Measurements from ENCODE around the gene SLC29A1.

Gene SLC29A1

DNA sequence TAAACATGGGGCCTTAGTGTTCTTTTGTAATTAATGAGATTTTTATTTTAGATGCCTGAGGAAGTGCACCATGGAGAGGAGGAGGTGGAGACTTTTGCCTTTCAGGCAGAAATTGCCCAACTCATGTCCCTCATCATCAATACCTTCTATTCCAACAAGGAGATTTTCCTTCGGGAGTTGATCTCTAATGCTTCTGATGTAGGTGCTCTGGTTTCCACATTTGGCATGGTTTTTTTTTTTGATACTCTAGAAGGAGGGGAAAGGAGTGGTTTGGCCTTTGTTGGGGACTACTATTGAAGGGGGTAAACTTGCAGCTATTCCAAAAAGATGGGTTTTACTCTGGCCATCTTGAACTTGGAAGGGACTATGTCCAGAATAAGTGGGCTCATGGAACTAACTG is 25.2 kb downstream of the SLC29A1 start:
- TF ChIP-seq, protein P1, sequence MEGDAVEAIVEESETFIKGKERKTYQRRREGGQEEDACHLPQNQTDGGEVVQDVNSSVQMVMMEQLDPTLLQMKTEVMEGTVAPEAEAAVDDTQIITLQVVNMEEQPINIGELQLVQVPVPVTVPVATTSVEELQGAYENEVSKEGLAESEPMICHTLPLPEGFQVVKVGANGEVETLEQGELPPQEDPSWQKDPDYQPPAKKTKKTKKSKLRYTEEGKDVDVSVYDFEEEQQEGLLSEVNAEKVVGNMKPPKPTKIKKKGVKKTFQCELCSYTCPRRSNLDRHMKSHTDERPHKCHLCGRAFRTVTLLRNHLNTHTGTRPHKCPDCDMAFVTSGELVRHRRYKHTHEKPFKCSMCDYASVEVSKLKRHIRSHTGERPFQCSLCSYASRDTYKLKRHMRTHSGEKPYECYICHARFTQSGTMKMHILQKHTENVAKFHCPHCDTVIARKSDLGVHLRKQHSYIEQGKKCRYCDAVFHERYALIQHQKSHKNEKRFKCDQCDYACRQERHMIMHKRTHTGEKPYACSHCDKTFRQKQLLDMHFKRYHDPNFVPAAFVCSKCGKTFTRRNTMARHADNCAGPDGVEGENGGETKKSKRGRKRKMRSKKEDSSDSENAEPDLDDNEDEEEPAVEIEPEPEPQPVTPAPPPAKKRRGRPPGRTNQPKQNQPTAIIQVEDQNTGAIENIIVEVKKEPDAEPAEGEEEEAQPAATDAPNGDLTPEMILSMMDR (conservative IDR thresholded peaks at IDR 0.05; ENCODE audit: low read depth) = no peak
- no peak for DNase-seq (ENCODE audit: low spot score)
- POLR2A ChIA-PET (ENCODE audit: low non-redundant PET) = no interaction called here
- CTCF ChIA-PET = interaction anchor here (0.7 to 1.0 kb wide), 2 partner anchors 7 to 9 kb away, joined by 3 read pairs; partner anchors contain the start of gene SLC35B2
- H3K27ac ChIP-seq = peak overlapping the region; percentile 64

DNA sequence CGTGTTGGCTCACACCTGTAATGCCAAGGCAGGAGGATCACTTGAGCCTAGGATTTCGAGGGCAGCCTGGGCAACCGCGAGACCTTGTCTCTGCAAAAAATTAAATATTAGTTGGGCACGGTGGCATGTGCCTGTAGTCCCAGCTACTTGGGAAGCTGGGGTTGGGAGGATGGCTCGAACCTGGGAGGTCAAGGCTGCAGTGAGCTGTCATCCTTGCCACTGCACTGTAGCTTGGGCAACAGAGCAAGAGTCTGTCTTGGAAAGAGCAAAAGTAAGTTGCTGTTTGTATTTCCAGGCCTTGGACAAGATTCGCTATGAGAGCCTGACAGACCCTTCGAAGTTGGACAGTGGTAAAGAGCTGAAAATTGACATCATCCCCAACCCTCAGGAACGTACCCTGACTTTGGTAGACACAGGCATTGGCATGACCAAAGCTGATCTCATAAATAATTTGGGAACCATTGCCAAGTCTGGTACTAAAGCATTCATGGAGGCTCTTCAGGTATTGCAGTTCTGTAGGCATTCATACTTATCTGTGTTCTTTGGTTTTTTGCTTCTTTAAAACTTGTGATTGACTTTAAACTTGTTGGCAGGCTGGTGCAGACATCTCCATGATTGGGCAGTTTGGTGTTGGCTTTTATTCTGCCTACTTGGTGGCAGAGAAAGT is 25.8 kb downstream of the SLC29A1 start:
- CTCF ChIA-PET = interaction anchor here (1.0 kb wide), 1 partner anchor 8 kb away, joined by 3 read pairs; the partner anchor contains the start of gene SLC35B2
- POLR2A ChIA-PET (ENCODE audit: low non-redundant PET) = no interaction called here
- TF ChIP-seq, protein P1 (conservative IDR thresholded peaks at IDR 0.05; ENCODE audit: low read depth) = no peak
- H3K27ac ChIP-seq = peak overlapping the region; percentile 64
- DNase-seq (ENCODE audit: low spot score) = no peak

DNA sequence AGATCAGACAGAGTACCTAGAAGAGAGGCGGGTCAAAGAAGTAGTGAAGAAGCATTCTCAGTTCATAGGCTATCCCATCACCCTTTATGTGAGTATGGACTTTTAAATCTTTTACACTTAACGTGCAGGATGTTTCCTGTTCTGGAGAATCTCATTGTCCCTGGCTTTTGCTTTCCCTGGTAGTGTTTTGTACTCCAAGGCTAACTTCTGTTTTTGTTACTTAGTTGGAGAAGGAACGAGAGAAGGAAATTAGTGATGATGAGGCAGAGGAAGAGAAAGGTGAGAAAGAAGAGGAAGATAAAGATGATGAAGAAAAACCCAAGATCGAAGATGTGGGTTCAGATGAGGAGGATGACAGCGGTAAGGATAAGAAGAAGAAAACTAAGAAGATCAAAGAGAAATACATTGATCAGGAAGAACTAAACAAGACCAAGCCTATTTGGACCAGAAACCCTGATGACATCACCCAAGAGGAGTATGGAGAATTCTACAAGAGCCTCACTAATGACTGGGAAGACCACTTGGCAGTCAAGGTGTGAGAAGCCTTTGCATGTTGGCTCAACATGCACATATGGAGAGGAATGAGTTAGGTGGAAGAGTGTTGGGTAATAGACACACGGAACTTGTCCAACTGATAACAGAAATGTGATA is 26.8 kb downstream of the SLC29A1 start:
- TF ChIP-seq, protein P1 (conservative IDR thresholded peaks at IDR 0.05; ENCODE audit: low read depth) = no peak
- CTCF ChIA-PET = no interaction called here
- POLR2A ChIA-PET (ENCODE audit: low non-redundant PET) = no interaction called here
- H3K27ac ChIP-seq = no peak overlapping the region
- DNase-seq (ENCODE audit: low spot score) = no peak

DNA sequence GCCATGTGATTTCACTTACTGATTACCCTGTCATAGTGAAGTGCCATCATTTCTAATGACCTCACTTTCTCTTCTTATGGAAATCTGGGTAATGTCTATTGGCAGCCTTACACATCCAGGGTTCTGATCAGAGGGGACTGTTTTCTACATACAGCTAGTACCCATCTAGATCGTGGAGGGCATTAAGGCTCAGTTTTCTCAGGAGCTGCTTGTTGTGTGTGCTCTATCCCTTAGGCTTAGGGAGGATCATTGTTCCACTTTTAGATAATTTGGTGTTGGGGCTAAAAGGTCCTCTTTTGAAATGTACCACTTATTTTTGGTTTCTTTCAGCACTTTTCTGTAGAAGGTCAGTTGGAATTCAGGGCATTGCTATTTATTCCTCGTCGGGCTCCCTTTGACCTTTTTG is 27.3 kb downstream of the SLC29A1 start:
- TF ChIP-seq, protein P1 (conservative IDR thresholded peaks at IDR 0.05; ENCODE audit: low read depth) = no peak
- ChIA-PET CTCF (no interaction called here), POLR2A (ENCODE audit: low non-redundant PET) (no interaction called here)
- no peak overlapping the region for H3K27ac ChIP-seq
- no peak for DNase-seq (ENCODE audit: low spot score)

DNA sequence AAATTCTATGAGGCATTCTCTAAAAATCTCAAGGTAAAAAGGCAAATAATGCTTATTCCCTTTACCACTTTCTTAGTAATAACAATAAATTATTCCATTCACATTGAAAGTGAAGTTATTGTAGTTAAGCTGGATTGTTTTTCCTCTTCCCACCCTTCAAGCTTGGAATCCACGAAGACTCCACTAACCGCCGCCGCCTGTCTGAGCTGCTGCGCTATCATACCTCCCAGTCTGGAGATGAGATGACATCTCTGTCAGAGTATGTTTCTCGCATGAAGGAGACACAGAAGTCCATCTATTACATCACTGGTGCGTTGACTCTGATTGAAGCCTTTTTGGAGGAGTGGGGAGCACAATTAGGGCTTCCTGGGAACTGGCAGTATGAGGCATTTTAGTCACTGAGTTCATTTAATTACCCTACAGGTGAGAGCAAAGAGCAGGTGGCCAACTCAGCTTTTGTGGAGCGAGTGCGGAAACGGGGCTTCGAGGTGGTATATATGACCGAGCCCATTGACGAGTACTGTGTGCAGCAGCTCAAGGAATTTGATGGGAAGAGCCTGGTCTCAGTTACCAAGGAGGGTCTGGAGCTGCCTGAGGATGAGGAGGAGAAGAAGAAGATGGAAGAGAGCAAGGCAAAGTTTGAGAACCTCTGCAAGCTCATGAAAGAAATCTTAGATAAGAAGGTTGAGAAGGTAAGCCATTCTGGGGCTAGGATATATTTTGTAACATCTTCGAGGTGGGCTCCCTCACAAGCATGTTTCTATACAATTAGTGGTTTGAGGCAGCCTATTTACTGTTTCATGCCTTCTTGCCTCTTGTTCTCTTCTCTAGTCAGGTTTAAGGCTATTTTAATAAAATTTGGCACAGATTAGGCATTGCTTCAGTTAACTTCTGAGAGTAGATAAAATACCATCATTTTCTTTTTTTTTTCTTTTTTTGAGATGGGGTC is 28.5 kb downstream of the SLC29A1 start:
- TF ChIP-seq, protein P1 (conservative IDR thresholded peaks at IDR 0.05; ENCODE audit: low read depth) = no peak
- ChIA-PET CTCF (no interaction called here), POLR2A (ENCODE audit: low non-redundant PET) (no interaction called here)
- no peak for DNase-seq (ENCODE audit: low spot score)
- peak overlapping the region; percentile 45 for H3K27ac ChIP-seq

Measured in RWPE1 (cell line).